HG02642 (cell line): Measurements from ENCODE around the gene PHTF2.

Experiments
- ATAC-seq: cut with Tn5 transposase; IDR thresholded peaks from one replicate; pipeline ENCODE4 v1.9.1; 2021; ENCODE audit warnings: mild to moderate bottlenecking; ENCODE audit not compliant: unreplicated experiment, poor library complexity

The PHTF2 gene

DNA sequence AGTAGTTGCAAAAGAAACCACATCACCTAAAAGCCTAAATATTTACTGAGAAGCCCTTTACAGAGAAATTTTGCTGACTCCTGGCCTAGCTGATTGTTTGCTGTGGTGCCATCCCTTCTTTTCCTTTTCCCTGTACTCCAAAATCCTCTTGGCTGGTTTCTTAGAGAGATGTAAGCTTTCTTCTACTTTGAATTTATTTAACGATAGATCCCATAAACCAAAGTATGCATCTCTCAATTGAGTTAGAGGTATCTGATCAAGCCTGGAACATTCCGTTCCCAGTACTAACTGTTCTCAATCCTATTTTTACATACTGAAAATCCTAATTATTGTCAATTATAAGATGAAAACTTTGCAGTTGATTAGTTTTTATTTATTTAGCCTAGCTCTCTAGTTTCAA lies 6.6 kb upstream of the PHTF2 start:
- no peak for ATAC-seq

DNA sequence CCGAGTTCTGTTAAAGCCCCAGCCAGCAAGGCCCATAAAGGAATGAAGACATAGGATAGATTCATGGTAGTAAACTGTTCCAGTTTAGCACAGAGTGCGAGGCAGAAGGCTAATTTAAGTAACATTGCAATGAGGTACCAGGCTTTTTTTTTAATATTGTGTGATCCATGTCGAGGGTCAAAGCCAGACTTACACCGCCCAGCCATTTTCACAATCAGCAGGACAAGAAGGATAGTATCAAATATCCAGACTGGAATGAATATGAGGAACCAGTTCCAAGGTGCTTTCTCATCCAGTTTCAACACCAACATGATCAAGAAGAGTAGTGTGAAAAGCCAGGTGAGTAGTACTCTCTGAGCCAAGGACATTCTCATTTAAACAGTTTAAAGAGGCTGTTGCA lies 4.6 kb upstream of the PHTF2 start:
- ATAC-seq: no peak

DNA sequence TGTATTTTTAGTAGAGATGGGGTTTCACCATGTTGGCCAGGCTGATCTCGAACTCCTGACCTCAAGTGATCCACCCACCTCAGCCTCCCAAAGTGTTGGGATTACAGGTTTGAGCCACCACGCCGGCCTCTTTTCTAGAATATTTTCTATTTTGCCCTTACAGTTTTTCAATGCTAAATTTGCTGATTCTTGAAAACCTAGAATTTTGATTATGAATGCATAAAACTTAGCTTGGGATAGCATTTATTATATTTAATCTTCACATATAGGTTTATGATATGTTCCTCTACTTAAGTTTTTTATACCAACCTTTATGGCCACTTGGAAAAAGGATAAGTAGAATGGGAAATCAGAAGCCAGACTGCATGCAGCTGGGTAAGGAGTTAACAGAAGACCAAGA lies 2.5 kb upstream of the PHTF2 start:
- no peak for ATAC-seq

DNA sequence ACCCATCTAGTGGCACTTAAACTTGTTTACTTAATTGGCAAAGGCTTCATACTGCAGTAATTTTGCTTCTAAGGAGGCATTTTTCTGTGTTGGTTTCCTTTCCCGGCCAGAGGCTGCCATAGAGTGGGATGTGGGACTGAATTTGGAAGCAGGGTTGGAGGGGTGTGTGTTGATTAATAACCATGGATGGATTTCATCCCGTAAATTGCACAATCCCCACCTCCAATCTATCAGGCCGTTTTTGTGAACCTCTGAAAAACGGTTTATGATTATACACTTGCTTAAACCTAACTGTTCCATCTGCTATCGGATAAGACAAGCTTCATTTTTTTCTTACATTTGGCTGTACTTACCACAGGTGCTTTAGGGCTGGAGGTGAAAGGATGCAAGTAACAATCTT lies 1.6 kb upstream of the PHTF2 start:
- no peak for ATAC-seq

DNA sequence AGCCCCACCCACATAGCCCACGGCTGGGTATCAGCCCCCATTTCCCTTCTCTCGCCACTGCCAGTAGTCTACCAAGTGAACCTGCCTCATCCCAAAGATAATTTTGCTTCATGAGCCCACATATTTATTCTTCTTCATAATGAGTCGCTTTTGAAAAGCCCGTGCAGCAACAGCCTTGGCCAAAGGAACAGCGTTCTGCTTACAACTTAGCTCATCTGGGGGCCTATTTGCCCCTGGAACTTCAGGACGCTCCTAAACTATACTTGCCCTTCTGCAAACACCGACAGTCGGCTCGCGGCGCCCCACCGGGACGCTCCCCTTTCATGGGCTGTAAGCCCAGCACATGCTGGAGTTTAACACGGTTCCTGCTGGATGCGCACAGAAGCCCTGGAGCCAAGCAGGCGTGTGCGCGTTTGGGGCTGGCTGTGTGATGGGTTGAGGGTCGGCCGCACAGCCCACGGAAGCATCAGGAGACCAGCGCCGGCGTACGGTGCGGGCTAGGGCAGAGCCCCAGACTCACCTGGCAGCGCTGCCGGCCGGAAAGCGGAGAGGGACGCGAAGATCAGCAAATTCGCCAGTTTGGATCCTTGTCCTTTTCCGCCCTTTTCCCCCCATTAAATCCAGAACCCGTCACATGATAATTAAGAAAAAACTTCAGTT lies 709 bp upstream of the PHTF2 start:
- ATAC-seq: peak; percentile 37

DNA sequence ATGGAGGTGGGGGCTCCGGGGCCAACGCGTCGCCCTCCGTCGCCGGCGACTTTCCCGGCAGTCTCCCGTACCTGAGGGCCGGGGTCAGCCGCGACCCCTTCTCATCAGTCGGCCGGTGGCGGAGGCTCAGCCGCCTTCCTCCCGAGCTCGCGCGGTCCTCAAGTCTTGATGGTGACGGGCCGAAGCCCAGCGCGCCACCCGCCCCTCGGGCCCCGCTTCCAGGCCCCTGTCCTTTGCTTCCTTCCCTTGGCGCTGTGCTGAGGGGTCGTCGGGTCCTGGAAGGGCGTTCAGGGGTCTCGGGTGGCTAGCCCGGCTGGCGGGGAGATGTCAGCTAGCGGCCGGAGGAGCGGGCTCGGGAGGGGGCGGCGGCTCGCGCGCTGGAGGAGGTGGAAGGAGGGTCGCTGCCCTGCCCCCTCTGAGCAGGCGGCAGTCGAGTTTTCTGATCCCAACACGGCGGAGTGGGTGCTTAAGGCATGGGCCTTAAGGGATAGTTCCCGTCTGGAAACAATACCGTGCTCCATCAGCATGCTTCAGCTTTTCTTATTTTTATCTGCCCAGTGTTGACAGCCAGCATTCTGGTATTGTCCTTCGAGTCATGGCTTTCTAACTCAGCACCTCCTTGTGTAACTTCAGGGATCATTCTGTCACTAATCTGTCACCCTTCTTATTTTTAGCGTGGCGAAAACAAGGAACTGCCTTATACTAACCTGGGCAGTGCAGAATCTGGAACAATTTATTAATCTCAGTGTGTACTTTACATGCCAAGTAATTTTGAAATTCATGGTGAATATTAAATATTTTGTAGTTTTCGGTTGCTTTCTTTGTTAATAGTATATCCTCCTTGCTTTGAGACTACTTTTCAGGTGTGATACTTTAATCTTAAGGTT lies 748 bp downstream of the PHTF2 start:
- ATAC-seq: peak; percentile 6

DNA sequence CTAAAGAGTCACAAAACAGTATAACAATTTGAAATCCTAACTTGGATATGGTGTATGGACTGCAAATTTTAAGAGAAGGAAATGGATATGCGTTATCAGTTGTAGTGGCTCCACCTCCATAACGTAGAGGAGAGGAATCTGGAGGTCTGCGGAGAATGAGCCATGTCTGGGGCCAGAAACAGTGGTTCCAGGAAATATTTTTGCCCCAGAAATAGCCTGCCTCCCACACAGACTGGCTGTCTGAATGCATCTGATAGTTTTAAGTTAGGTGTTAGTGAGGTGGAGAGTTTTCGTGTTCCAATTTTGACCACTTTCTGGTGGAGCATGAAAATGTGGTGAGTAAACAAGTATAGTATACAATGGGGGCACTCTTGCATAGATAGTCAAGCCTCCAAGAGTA lies 1.6 kb downstream of the PHTF2 start:
- ATAC-seq: no peak

DNA sequence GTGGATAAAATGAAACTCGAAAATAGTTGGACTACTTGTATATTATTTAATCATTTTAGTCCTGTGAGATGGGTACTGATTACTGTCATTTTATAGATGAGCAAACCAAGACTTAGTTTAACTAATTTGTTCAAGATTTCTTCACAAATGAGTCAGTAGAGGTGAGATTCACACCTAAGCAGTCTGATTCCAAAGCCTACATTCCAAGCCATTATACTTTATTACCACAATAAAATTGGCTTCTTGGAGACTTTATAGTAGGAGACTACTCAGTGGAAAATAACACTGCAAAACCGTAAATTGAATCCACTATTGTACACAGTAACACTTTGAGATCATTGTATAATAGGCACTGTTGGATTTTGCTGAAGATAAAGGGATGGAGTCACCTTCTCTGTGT lies 2.2 kb downstream of the PHTF2 start:
- no peak for ATAC-seq

DNA sequence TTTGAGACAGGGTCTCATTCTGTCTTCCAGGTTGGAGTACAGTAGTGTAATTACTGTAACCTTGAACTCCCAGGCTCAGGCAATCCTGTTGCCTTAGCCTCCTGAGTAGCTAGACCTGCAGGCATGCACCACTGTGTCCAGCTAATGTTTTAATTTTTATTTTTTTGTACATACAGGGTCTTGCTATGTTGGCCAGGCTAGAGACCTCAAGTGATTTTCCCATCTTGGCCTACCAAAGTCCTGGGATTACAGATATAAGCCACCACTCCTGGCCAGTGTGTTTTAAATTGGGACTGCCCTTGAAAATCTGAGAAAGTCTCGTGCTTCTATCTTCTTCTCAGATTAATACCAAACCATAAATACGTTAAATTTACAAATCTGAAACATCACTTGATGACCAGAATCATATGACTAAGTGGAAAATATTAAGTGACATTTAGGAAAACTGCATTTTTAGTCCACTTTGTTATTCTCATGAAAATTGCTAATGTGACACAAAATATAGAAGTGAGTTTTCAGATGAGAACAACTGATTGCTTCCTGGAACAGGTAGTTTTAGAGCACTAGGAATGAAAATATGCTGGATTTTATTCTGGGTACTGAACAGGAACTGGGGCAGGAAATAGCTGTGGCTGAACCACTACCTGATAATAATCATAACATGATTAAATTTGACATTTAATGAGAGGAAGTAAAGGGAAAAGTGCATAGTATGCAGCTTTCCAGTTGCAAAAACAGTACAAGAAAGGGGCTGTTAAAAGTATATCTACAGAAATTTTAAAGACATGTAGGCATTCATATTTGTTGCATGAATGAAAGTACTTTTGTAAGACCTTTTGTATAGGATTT lies 4.2 kb downstream of the PHTF2 start:
- no peak for ATAC-seq

DNA sequence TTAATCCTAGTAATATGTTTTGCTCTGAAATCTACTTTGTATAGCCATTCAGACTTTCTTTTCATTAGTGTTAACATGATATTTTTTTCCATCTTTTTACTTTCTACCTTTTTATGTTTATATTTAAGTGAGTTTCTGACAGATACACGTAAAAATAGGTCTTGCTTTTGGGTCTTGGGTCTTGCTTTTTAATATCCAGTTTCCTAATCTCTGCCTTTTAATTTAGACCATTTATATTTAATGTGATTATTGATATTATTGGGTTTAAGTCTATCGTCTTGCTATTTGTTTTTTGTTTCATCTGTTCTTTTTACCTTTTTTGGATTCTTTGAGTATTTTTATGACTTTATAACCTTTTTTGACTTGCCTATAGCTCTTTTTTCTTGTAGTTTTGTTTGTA lies 7.9 kb downstream of the PHTF2 start:
- ATAC-seq: no peak

DNA sequence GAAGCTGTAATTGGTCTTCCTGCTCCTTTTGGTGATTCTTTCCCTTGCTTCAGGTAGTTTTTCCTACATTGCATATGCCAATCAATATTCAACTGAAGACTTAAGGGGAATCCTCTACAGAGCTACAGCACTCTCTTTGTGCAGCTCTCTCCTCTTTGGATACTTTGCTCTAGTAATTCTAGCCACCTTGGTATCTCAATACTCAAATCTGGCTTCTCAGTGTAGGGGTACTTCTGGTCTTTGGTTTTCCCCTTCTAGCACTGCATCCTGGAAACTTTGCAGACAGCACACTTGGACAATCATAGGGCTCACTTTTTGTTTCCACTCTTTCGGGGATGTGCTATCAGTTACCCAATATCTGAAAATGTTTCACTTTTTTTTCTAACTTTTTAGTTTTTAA lies 9.9 kb downstream of the PHTF2 start:
- no peak for ATAC-seq

DNA sequence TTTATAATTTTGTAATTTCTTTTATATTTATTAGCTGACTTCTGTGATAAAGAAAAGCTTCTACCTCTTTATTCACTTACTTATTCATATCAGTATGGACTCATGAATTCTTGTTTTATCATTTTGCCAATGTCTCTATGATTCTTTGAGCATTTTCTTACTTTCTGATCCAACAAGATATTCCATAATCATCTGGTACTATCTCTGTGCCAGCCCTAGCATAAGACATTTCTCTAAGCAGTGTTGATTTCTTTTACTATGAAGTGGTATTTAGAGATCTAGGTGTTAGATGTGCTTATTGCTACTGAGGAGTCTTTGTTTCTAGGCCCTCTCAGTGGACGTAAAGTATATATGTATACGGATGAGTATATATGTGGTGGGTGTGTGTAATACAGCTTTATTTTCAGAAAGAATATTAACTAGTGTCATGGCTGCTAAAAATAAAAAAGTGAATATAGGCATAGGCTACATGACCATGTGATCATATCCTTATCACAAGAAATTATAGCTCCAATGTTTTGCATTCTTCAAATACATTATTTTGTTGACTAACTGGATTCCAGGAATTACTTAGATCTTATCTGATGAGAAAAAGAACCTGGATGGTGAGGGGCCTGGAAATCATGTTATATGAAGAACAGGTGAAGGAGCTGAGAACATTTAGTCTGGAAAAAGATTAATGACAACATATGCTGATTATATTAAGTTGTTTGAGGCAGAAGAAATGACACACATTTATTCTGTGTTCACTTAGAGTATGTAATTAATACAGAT lies 13.1 kb downstream of the PHTF2 start:
- no peak for ATAC-seq

DNA sequence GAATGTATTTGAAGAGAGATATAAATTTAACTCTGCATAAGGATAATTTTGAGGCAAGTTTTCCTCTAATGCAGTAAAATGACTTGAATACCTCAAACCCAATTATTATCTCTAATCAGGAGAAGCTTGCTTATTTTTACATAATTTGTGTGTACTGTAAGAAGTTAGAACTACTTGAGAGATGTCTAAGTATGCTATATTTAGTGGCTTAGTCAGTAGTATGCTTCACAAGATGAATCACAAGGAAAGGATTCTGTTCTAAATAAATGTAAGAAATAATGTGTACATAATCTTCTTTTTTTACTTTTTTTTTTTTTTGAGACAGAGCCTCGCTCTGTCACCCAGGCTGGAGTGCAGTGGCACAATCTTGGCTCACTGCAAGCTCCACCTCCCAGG lies 13.7 kb downstream of the PHTF2 start:
- ATAC-seq: no peak

DNA sequence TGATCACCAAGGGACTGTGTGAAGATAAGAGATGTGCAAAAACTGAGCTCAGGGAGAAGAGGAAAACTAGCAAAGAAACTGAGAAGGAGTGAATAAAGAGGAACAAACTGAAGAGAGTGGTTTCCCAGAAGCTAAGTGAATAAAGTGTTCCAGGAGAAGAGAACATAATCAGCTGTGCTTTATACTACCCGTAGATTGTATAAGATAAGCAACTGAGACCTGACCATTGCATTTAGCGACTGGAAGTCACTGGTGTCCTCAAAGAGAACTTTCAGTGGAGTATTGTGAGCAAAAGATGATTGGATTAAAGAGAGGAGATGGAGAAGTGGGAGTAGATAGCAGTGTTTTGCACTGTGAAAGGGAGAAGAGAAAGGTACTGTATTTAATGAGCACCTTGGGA lies 14.6 kb downstream of the PHTF2 start:
- no peak for ATAC-seq

DNA sequence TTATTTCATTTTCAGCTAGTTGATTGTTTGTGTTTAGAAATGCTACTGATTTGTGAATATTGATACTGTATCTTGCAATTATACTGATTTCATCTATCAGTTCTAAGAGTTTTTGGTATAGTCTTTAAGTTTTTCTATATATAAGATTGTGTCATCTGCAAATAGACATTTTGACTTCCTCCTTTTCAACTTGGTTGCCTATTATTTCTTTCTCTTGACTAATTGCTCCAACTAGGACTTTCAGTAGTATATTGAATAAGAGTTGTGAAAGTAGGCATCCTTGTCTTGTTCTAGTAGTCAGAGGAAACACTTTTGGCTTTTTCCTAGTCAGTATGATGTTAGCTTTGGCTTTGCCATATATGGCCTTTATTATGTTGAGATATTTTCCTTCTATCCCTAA lies 20.4 kb downstream of the PHTF2 start:
- ATAC-seq: no peak

DNA sequence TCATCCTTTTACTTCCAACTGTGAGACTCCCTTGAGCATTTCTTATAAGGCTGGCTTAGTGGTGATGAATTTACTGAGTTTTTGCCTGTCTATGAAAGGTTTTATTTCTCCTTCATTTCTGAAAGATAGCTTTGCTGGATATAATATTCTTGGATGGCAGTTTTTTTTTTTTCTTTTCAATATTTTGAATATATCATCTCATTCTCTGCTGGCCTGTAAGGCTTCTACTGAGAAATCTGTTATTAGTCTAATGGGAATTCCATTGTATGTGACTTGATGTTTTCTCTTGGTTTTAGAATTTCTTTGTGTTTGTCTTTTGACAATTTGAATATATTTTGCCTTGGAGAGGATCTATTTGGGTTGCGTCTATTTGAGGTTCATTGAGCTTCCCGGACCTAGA lies 22.4 kb downstream of the PHTF2 start:
- no peak for ATAC-seq

DNA sequence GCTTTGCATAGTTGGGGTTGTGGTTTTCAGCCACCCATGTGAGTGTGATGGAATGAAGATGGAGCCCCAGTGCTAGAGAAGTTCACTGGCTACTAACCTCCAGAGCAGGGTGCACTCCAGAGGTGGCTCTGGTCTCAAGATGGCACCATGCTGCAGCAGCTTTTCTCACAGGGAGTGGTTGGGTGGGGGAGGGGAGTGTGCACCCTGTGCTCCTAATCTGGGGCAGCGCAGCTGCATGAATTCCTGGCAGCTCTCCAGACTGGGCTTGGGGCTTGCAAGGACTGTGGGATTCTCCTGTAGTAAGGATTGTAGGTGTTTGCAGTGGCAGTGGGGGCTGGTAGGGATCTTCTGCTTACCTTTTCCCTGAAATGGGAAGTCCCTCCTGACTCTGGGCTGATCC lies 23.7 kb downstream of the PHTF2 start:
- ATAC-seq: no peak

DNA sequence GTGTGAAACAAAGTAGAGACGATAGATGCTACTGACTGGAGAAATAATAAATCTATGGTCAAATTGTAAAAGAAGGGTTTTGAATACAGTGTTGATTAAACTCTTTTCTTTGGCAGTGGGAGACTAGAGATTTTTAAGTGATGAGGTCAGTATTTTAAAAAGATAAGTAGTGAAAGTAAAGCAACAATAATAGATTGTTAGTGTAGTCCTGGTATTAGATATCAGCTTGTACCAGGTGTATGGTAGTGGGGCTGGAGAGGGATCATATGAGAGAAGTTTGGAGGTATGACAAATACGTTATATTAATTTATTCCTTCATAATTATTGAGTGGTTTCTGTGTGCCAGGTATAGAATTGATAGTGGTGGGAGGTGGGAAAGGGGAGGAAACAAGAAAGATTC lies 25.2 kb downstream of the PHTF2 start:
- ATAC-seq: peak; percentile 21

DNA sequence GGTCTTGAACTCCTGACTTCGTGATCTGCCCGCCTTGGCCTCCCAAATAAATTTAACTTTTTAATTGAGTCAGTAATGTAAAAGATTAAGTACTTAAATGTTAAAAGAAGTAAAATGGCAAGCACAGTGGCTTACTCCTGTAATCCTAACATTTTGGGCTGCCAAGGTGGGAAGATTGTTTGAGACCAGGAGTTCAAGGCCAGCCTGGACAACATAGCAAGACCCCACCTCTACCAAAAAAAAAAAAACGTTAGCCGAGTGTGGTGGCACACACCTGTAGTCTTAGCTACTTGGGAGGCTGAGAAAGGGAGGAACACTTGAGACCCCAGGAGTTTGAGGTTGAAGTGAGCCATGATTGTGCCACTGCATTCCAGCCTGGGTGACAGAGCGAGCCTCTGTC lies 26.1 kb downstream of the PHTF2 start:
- no peak for ATAC-seq

DNA sequence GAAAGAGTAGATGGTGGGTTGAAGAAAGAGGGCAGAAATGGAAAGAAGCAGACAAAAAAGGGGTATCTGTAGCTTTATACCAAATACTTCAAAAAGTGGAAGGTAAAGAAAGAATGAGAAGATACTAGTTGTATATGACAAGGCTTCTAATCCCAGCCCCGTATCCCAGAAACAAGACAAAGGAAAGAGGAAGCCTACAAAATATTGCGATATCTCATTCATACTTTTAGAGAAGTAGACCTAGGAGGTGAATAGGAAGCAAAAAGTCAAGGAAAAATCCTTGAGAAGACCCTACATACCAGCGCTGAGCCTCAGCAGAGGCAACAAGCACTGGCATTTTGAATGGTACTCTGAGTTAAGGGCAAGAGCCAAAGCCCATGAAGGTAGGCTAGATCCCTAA lies 26.6 kb downstream of the PHTF2 start:
- no peak for ATAC-seq
